Stimulated activated CD4-positive, alpha-beta T cell treated with anti-CD3 and anti-CD28 coated beads, Interleukin-2, amount 100 ng/mL, for 4 hours (primary cell): ENCODE measurements around the gene COA1.

Experiments
- DNase-seq: peaks from one replicate; pipeline ENCODE4 v3.0.0-alpha.2; 2020; ENCODE audit warnings: low read depth

The COA1 gene

DNA sequence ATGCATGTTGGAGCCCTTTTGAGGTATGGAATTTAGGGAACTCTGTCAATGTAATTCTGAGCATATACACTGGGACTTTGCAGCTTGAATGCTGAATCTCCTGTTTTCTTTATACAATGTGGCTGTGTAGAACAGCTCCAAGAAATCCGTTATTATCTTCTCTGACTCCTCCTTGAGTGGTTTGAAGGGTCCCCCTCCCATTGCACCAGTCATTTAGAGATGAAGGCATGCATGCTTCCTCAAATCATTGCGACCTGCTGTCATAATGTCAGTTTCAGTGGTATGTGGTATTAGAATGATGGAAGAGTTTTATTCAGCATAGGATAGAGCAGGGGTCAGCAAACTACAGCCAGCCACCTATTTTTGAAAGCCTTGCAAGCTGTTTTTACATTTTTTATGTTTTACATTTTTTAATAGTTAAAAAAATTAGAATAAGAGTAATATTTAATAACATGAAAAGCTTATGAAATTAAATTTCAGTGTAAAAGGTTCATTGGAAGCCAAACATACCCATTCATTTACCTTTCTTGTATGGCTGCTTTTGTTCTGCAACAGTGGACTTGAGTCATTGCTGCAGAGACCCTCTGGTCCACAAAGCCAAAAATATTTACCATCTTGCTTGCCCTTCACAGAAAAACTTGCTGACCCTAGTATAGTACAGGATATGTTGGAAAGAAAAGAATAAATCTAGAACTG, 138.3 kb downstream of the COA1 start:
- no peak for DNase-seq

GRCh38 chr7:43589728-43590127, 139.6 kb downstream of the COA1 start:
- no peak for DNase-seq
